Neural cell (in vitro differentiated cells): ENCODE measurements around the gene GPC3. TPM values are rescaled to one million over a fixed set of nuclear protein-coding genes. Genes with fewer than 3 reads are reported as not detected.

Experiments used
- H2AFZ ChIP-seq: fragments of 200-600, 300-800 bp; sonication (generic), shearing (Covaris generic); 2 replicates; pipeline ENCODE4 v1.6.0; 2014; ENCODE audit warnings: low read depth, mild to moderate bottlenecking, antibody characterized with exemption, low read length, moderate library complexity
- H3F3A ChIP-seq: fragments of 200-600 bp; shearing (Covaris generic); 2 replicates; pipeline ENCODE4 v1.6.1; 2016; ENCODE audit warnings: mild to moderate bottlenecking, moderate library complexity, mixed read lengths, antibody characterized with exemption, low read length; ENCODE audit not compliant: insufficient read depth, poor library complexity, severe bottlenecking
- H3K27ac ChIP-seq: fragments of 200-600, 300-800 bp; sonication (generic), shearing (Covaris generic); 2 replicates; pipeline ENCODE4 v1.5.1; 2014; ENCODE audit warnings: mild to moderate bottlenecking, low read length, moderate library complexity
- H3K27me3 ChIP-seq: fragments of 300-800, 200-600 bp; sonication (generic), shearing (Covaris generic); 2 replicates; pipeline ENCODE4 v1.6.0; 2014; ENCODE audit warnings: mild to moderate bottlenecking, low read depth, low read length, moderate library complexity; ENCODE audit not compliant: insufficient read depth
- H3K36me3 ChIP-seq: fragments of 300-800, 200-600 bp; sonication (generic), shearing (Covaris generic); 2 replicates; pipeline ENCODE4 v1.5.1; 2014; ENCODE audit warnings: mild to moderate bottlenecking, antibody characterized with exemption, low read length, moderate library complexity; ENCODE audit not compliant: insufficient read depth
- H3K4me2 ChIP-seq: fragments of 300-800, 200-600 bp; sonication (generic), shearing (Covaris generic); 2 replicates; pipeline ENCODE4 v1.6.0; 2014; ENCODE audit warnings: mild to moderate bottlenecking, low read length
- H3K4me3 ChIP-seq: fragments of 300-800, 200-600 bp; sonication (generic), shearing (Covaris generic); 2 replicates; pipeline ENCODE4 v1.5.1; 2014; ENCODE audit warnings: mild to moderate bottlenecking, low read length, moderate library complexity
- H3K79me2 ChIP-seq: fragments of 200-600 bp; shearing (Covaris generic); replicated peaks from 2 replicates; pipeline ENCODE4 v1.6.0; 2014; ENCODE audit warnings: mild to moderate bottlenecking, low read length, moderate library complexity; ENCODE audit not compliant: insufficient read depth
- H3K9ac ChIP-seq: fragments of 300-800, 200-600 bp; sonication (generic), shearing (Covaris generic); 2 replicates; pipeline ENCODE4 v1.6.1; 2016; ENCODE audit warnings: mild to moderate bottlenecking, low read length, mixed read lengths
- H3K9me2 ChIP-seq: fragments of 200-600 bp; shearing (Covaris generic); 2 replicates; pipeline ENCODE4 v1.6.1; 2016; ENCODE audit warnings: mild to moderate bottlenecking, low read length, mixed read lengths; ENCODE audit not compliant: insufficient read depth
- H3K9me3 ChIP-seq: fragments of 200-600, 300-800 bp; sonication (generic), shearing (Covaris generic); 2 replicates; pipeline ENCODE4 v1.6.1; 2016; ENCODE audit warnings: mild to moderate bottlenecking, mixed run types, low read length, moderate library complexity, mixed read lengths
- H4K20me1 ChIP-seq: fragments of 200-600 bp; shearing (Covaris generic); 2 replicates; pipeline ENCODE4 v1.6.1; 2016; ENCODE audit warnings: mild to moderate bottlenecking, mixed run types; ENCODE audit not compliant: insufficient read depth
- EP300 ChIP-seq: fragments of 450-650 bp; conservative IDR thresholded peaks from 2 replicates; pipeline ENCODE4 v1.6.1; 2014; ENCODE audit warnings: antibody characterized with exemption, mild to moderate bottlenecking, moderate library complexity; ENCODE audit not compliant: poor library complexity, severe bottlenecking
- EZH2 ChIP-seq: fragments of 200-600, 300-800 bp; shearing (Covaris generic), sonication (generic); IDR thresholded peaks from 2 replicates; pipeline ENCODE4 v1.6.1; 2014; ENCODE audit warnings: antibody characterized with exemption, low read length, borderline replicate concordance, mild to moderate bottlenecking; ENCODE audit not compliant: insufficient read depth, poor library complexity, severe bottlenecking
- MXI1 ChIP-seq: fragments of 450-650 bp; conservative IDR thresholded peaks from 2 replicates; pipeline ENCODE4 v1.6.1; 2014; ENCODE audit warnings: antibody characterized with exemption, mild to moderate bottlenecking; ENCODE audit not compliant: poor library complexity, severe bottlenecking
- POLR2AphosphoS5 ChIP-seq: IDR thresholded peaks from 2 replicates; pipeline ENCODE4 v1.6.1; 2012
- RAD21 ChIP-seq: fragments of 450-650 bp; conservative IDR thresholded peaks from 2 replicates; pipeline ENCODE4 v1.6.1; 2014; ENCODE audit warnings: antibody characterized with exemption, mild to moderate bottlenecking, moderate library complexity
- SMC3 ChIP-seq: fragments of 450-650 bp; conservative IDR thresholded peaks from 2 replicates; pipeline ENCODE4 v1.6.1; 2014; ENCODE audit warnings: antibody characterized with exemption, mild to moderate bottlenecking, moderate library complexity; ENCODE audit not compliant: poor library complexity
- TAF1 ChIP-seq: IDR thresholded peaks from 2 replicates; pipeline ENCODE4 v1.6.1; 2012; ENCODE audit warnings: low read depth
- polyA plus RNA-seq: library from polyadenylated mRNA; depleted of rRNA; stranded (reverse); fragments of >200 nt; gene quantifications from 2 replicates; pipeline ENCODE4 v1.2.3, GENCODE V29; 2014
- TF ChIP-seq, protein P1 (sequence below): fragments of 450-650 bp; IDR thresholded peaks from 2 replicates; pipeline ENCODE4 v1.5.1; 2014; ENCODE audit warnings: antibody characterized with exemption, mild to moderate bottlenecking, moderate library complexity; ENCODE audit not compliant: poor library complexity, severe bottlenecking
- TF ChIP-seq, protein P2 (sequence below): IDR thresholded peaks from 2 replicates; pipeline ENCODE4 v1.6.1; 2012; ENCODE audit warnings: borderline replicate concordance

GPC3 gene
- polyA plus RNA-seq, 1 donor from 2014 or later, result 2.1 TPM

DNA sequence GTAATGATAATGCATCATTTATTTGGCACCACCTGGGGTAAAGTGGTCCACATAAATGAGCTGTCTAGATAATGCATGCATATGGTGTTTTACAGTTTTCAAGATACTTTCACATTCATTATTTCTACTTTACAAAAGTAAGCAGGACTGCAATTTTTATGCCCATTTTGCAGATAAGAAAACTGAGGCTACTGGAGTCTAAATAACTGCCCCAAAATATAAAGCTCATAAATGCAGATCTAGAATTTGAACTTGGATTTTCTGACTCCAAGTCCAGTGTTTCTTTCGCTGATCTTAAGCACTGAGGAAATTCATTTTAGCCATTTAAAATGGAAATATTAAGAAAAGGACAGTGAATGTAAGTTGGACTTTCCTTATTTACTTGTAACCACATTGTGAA, 36.5 kb downstream of the GPC3 start:
- no peaks in the 10 kb centered on the region for H3K79me2 ChIP-seq
- TF ChIP-seq RAD21 (no peak), EP300 (no peak), POLR2AphosphoS5 (no peak), SMC3 (no peak), MXI1 (no peak), EZH2 (no peak), TAF1 (no peak)
- TF ChIP-seq, protein P1, sequence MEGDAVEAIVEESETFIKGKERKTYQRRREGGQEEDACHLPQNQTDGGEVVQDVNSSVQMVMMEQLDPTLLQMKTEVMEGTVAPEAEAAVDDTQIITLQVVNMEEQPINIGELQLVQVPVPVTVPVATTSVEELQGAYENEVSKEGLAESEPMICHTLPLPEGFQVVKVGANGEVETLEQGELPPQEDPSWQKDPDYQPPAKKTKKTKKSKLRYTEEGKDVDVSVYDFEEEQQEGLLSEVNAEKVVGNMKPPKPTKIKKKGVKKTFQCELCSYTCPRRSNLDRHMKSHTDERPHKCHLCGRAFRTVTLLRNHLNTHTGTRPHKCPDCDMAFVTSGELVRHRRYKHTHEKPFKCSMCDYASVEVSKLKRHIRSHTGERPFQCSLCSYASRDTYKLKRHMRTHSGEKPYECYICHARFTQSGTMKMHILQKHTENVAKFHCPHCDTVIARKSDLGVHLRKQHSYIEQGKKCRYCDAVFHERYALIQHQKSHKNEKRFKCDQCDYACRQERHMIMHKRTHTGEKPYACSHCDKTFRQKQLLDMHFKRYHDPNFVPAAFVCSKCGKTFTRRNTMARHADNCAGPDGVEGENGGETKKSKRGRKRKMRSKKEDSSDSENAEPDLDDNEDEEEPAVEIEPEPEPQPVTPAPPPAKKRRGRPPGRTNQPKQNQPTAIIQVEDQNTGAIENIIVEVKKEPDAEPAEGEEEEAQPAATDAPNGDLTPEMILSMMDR, result no peak
- TF ChIP-seq, protein P2, sequence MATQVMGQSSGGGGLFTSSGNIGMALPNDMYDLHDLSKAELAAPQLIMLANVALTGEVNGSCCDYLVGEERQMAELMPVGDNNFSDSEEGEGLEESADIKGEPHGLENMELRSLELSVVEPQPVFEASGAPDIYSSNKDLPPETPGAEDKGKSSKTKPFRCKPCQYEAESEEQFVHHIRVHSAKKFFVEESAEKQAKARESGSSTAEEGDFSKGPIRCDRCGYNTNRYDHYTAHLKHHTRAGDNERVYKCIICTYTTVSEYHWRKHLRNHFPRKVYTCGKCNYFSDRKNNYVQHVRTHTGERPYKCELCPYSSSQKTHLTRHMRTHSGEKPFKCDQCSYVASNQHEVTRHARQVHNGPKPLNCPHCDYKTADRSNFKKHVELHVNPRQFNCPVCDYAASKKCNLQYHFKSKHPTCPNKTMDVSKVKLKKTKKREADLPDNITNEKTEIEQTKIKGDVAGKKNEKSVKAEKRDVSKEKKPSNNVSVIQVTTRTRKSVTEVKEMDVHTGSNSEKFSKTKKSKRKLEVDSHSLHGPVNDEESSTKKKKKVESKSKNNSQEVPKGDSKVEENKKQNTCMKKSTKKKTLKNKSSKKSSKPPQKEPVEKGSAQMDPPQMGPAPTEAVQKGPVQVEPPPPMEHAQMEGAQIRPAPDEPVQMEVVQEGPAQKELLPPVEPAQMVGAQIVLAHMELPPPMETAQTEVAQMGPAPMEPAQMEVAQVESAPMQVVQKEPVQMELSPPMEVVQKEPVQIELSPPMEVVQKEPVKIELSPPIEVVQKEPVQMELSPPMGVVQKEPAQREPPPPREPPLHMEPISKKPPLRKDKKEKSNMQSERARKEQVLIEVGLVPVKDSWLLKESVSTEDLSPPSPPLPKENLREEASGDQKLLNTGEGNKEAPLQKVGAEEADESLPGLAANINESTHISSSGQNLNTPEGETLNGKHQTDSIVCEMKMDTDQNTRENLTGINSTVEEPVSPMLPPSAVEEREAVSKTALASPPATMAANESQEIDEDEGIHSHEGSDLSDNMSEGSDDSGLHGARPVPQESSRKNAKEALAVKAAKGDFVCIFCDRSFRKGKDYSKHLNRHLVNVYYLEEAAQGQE, result no peak

DNA sequence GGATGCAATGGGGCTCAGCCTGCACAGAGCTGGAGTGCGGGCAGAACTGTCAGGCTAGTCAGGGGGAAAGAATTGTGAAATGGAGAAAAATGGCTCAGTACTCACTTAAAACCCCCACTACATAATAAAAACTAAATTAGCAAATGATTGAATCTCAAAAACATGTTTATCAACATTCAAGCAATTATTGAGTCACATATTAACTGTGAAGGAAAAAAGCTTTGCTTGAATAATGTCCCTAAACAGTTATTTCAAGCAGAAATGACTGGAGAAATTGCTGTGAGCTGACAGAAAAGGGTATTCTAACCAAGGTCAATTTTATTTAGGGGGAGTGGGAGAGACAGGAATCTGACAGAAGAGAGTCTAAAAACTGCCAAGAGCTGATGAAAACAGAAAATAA, 37.4 kb downstream of the GPC3 start:
- no peaks in the 10 kb centered on the region for H3K79me2 ChIP-seq
- no peaks in the 10 kb centered on the region for H4K20me1 ChIP-seq
- no peak overlapping the region for H3K9ac ChIP-seq
- no peaks in the 10 kb centered on the region for H3F3A ChIP-seq
- no peaks in the 10 kb centered on the region for H3K27me3 ChIP-seq
- no peak overlapping the region for H3K27ac ChIP-seq
- no peak overlapping the region for H3K4me3 ChIP-seq
- no peaks in the 10 kb centered on the region for H3K9me3 ChIP-seq
- H3K4me2 ChIP-seq, result no peak overlapping the region
- TF ChIP-seq EP300, result no peak
- no peak for TF ChIP-seq MXI1
- TF ChIP-seq, protein P2, result no peak
- TF ChIP-seq EZH2, result no peak
- no peak for TF ChIP-seq POLR2AphosphoS5
- TF ChIP-seq, protein P1, result no peak
- no peak for TF ChIP-seq SMC3
- TF ChIP-seq TAF1, result no peak
- no peak for TF ChIP-seq RAD21
- no peaks in the 10 kb centered on the region for H3K9me2 ChIP-seq
- no peak overlapping the region for H2AFZ ChIP-seq
- H3K36me3 ChIP-seq, result no peaks in the 10 kb centered on the region

More for the DNA sequence above, 36.5 kb downstream of the GPC3 start:
- H3K9me3 ChIP-seq, result no peaks in the 10 kb centered on the region
- no peaks in the 10 kb centered on the region for H3K36me3 ChIP-seq
- H3K4me2 ChIP-seq, result no peak overlapping the region
- H3K27me3 ChIP-seq, result no peaks in the 10 kb centered on the region
- no peak overlapping the region for H2AFZ ChIP-seq
- no peaks in the 10 kb centered on the region for H4K20me1 ChIP-seq
- H3K9me2 ChIP-seq, result no peaks in the 10 kb centered on the region
- no peak overlapping the region for H3K4me3 ChIP-seq
- H3F3A ChIP-seq, result no peaks in the 10 kb centered on the region
- no peak overlapping the region for H3K9ac ChIP-seq
- H3K27ac ChIP-seq, result no peak overlapping the region
